A549 treated with AZD9567 at 1 μM for 4 hours (cell line): ENCODE measurements around the gene TEX51. TPM values are rescaled to one million over a fixed set of nuclear protein-coding genes. Genes with fewer than 3 reads are reported as not detected.

Source experiments
- total RNA-seq: library from RNA; stranded (reverse); fragments of 200-300 nt; extraction: Qiagen RNA extraction; gene quantifications from 5 replicates; pipeline ENCODE4 v1.2.3, GENCODE V29; 2022; ENCODE audit not compliant: insufficient read depth

The TEX51 gene
- not detected in 5 replicates for total RNA-seq

GRCh38 chr2:126898636-126899035 lies at the start of gene TEX51:
Gene TEX51, plus strand, starts transcription at chr2:126898890. Its CDS starts 29 bp downstream, at chr2:126898919.

Other genes with a start within 250 kb of the TEX51 start
- not detected in 5 replicates for gene GYPC, start 242.7 kb upstream of the TEX51 start, total RNA-seq
- gene BIN1, start 208.3 kb downstream of the TEX51 start, total RNA-seq: 24.1 to 25.6 TPM (median 25.0 TPM) in 5 replicates